HG03432 (cell line): Measurements from ENCODE around the gene SLC8A1.

Source experiments
- ATAC-seq: cut with Tn5 transposase; IDR thresholded peaks from one replicate; pipeline ENCODE4 v1.9.1; 2021; ENCODE audit warnings: mild to moderate bottlenecking, moderate library complexity; ENCODE audit not compliant: unreplicated experiment

The SLC8A1 gene

DNA sequence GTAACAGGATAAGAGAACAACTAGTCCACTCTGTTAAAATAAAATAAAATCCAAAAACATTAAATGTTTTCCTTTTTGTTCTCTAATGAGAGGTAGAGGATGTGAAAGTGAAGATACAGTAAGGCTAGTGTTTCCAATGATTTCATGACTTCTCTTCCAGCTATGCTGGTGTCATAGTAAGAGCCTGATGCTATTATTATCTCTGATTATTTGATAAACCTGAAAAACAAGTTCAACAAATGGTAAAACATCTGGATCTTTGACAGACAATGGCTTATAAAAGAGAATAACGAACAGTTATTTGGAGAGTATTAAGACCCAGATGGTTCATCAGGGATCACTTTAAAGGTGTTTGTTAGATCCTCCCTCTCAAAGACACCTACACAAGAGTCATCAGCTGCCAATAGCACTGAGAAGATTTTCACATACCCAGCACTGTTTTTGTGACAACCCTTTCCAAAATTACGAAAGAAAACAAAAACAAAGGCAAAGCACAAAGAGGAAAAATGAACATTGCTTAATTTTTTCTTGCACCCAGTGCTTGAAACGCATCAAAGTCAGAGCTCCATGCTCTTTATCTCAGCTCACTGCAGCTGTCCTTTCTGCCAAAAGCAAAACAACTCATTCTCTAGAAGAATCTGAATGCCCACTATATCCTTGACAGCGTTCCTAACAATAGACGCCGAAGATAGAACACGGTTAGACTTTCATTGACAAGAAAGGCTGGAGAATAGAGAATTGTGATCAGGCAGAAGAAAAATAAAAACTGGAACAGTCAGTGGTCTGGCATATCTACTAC lies 168.6 kb downstream of the SLC8A1 start:
- ATAC-seq: no peak

DNA sequence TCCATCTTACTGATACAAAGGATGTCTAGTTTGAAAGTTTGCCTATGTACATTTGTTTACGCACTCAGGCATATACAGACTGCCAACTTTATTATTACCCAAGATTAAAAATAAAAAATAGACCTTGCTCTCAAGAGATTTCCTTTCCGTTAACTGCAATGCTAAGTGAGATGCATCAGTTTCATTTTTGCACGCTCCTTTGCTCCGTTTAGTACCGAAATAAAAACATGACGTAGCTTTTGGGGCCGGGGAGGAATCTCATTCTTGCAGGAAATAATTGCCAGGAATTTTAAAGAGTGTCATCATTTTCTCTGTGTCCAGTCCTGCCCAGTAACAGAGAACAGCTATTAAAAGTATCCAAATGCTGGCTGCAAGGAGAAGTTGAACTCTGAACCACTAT lies 169.5 kb downstream of the SLC8A1 start:
- ATAC-seq: peak; percentile 40

DNA sequence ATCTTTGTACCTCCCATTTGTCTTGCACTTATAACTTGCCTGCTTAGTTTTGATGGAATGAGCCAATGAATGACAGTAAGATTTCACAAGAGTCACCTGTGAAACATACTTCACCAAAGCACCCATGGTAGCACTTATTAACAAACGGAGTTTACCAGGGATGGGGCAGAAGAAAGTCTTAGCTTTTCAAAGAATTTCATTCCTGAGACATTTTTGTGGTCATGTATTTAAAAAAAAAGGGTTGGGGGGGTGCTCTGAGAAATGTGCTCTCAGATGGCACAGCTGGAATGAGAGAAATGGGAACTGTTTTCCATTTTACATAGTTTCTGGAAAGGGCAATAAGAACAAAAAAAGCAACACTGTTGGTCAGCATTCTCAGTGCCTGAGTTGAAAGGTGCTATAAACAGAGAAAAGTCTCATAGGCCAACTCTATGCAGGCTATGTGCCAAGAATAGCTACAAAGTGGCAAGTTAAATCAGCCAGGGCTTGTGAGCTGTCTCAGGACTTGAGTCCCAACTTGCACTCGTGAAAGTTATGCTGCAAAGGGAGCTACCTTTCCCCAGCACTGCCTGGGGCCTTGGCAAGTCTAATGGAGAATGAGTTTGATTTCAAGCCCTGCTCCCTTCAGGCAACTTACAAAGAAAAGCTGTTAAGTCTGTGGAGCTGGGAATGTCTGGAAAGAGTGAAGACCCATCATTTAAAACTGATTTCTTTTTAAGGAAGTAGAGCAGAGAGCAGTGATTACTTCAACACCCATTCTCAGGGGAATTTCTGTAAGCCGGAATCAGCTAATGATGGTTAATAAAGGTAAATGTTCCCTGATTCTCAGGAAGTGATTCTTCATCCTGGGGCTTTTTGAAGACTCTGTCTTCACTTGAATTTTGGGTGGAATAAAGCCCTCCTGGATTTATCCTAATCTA lies 170.6 kb downstream of the SLC8A1 start:
- peak; percentile 78 for ATAC-seq

DNA sequence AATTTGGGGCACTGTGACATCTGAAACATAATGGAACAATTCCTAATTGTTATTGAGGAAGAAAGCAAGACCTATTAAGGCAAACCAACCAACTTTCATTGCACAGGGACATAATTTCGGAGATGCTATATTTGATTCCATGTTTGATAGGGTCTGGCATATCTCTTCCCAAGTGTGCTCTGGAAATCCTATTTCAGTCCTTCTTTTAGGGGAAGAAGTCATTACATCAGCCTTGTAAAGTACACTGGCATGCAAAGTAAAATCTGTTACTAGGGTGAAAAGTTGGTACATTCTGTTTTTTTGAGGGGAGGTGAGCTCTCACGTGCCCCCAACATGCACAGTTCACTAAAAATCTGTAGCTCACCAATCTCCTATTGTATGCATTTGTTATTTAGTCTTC lies 172.4 kb downstream of the SLC8A1 start:
- no peak for ATAC-seq

DNA sequence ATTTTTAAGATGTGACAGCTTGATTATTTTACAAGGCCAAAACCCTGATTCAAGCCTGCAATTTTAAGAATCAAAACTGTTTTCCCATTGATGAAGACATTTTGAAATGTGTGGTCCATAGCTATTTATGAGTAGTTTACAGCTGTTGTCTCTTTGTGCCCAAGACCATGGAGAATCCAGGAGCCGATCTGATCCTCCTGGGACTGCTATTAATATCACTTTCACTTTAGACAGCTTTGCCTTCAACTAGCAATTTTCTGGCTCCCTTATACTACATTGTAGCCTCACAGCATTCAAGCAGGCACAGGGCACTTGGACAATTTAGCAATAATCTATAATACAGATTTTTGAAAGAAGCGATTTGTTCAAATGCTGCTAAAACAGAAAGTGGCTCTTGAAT lies 172.9 kb downstream of the SLC8A1 start:
- ATAC-seq: no peak

DNA sequence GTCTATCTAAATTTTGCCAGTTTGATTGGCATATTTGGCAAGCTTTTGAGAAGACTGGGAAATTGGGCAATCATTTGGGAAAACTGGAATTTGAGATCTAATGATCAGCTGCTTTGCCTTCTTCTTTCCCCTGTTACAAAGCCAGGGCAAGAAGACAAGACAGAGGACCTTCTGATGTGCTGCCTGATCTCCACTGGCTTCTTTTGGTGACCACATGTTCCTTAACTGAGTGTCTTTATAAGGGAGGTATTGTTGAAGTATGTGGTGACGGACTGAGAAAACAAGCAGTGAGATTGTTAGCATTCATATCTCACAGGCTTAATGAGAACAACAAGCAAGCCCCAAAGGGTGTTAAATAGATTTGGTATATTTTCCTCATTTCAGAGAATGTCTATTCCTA lies 175.8 kb downstream of the SLC8A1 start:
- no peak for ATAC-seq

DNA sequence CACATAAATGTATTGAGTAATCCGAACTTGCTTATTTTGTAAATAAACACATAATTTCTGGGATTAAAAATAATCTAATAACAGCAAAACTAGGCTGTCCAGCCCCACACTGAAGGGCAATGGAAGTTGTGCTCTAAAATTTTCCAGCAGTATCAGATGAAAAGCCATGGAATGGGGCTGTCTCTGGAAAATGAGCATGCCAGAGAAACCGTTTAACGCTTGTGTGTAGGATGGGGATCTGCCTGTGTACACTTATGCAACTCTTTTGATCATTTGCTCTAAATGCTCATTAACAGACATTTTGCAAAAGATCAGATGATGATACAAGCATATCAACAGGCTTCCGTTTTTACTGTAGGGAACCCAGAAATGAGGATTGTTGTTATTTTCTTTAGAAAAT lies 177.6 kb downstream of the SLC8A1 start:
- ATAC-seq: no peak

DNA sequence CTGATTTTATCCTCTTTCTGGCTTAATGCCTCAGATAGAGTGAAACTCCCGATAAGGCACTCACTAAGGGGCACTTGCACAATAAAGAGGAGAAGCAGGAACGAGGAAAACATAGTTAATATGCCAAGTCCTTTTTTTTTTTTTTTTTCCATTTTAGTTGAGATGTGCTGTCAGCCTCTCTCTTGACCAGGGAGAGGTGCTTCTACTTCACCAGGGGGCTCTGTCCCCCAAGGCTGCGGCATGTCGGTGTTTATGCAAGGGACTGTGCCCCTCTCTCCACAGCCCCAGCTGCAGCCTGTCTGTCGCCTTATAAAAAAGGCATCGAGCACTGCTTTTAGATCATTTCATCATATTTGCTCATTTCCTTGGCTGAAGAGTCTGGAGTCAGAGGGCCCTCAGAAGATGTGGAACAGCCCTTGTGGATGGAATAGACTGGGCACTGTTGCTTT lies 178.1 kb downstream of the SLC8A1 start:
- no peak for ATAC-seq

DNA sequence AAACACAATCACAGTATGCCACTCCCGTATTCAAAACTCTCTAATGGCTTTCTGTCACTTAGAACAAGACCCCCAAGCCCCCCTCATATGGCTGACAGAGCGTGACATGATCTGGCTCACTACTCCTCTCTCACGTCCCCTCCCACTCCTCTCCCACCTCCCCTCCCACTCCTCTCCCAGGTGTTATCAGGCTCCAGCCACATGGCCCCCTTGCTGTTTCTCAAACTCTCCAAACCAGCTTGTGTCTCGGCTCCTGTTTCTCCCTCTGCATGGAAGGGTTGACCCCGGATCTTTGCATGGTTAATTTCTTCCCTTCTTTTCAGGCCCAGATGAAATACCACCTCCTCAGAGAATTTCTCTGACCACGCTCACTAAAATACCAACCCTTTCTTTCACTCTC lies 180.8 kb downstream of the SLC8A1 start:
- ATAC-seq: no peak

DNA sequence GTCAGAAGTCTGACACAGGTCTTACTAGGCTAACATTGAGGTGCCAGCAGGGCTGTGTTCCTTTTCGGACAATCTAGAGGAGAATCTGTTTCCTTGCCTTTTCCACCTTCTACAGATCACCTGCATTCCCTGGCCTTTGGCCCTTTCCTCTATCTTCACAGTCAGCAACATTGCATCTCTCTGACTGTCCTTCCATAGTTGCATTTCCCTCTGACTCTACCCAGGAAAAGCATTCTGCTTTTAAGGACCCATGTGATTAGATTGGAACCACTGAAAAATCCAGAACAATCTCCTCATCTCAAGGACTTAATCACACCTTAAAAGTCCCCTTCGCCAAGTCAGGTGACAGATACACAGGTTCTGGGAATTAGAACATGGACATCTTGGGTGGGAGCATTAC lies 181.5 kb downstream of the SLC8A1 start:
- no peak for ATAC-seq

DNA sequence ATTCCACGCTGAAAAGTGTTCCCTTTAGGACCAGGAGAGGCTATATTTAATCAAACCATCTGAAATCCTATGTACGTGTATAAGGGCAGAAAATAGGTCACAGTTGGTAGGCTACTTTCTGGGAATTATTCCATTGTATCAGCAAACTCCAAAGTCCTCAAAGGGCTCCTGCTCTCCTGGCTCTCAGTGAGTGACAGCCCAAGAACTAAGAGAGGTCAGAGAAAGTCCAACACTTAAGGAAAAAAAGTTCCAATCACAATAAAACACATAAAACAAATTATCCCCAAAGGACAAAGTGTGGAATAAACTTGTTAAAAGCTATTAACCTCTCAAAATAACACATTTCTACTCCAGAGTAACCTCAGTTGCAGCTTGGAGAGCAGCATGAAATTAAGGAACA lies 183.3 kb downstream of the SLC8A1 start:
- no peak for ATAC-seq

DNA sequence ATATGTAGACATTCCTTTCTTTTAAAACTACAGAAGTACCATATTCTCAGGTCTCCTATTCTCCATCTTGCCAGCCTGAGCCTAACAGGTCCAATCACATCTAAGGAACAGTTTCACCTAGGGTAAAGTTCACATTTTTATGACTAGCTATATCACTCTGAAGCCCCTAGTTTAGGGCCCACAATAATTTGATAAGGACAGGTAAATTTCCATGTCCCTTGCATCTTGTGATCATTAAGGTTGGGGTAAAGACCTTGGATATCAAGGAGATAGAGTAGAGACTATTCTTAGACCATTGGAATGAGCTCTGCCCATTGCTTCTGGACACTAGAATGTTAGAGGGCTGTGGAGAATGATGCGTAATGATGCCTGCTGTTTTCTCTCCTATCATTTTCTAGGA lies 185.7 kb downstream of the SLC8A1 start:
- no peak for ATAC-seq

DNA sequence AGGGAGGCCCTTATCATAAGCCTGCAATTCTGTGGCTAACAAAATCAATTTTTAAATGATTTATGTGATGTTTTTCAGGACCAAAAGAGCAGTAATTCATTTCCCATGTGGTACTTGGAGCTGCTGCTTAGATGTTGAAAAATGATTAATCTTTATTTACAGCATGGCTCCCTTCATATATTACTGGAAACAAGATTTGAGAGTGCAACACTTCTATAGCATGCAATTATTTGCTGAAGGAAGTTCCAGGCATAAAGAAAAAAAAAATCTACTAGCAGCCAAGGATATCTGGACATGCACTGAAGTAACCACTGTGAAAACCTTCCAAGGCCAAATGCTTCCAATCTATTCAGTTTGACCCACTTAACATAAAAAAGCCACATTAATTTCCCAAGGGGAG lies 186.3 kb downstream of the SLC8A1 start:
- no peak for ATAC-seq

DNA sequence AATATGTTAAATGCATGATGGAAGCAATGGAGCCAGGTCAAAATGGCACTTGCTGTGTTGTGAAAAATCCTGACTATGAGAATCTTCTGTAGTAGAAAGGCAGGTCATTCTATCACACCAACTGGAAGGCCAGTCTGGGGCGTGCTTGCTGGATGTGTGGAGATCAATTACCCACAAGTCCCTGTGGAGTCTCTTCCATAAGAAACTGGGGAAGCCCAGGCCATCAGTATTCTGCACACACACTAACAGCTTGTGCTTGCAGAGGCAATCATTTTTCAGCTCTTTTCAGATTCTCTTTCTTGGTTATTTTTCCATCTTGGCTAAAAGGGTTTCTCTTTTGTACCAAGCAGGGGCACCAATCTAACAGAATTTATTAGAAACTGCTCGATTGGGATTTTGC lies 190.8 kb downstream of the SLC8A1 start:
- ATAC-seq: no peak

DNA sequence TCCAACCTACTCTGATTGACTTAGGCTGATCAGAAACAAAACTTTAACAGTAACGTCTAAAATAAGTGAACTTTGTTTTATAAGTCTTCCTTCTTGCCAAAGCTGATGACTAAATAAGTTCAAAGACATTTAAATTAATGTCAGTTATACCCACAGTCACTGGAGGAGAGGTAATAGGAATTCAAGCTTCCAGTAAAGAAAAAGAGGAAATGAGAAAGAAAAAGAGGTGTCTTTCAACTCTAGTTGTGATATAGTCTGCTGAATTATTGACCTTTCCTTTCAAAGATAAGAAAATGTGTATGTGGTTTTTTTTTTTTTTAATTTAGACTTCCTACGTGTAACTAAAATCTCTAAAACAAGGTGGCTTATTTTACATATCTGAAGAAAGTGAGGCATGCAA lies 191.5 kb downstream of the SLC8A1 start:
- peak; percentile 68 for ATAC-seq

DNA sequence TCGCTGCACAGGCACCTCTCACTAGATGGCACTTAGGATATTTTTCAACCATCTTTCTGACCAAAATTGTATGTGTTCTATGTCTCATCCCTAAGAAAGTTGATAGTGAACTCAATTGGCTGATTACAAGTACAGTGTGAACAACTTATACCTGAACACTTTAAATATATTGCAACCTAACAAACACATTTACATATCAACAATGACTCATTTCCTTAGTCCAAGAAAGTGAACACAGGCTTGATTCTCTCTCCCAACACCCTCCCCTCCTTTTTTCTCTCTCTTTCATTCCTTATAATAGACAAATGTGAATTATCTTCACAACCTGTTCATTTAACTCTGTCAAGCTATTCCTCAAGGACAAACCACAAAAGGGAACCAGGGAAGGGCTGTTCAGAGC lies 192.0 kb downstream of the SLC8A1 start:
- ATAC-seq: peak; percentile 28

DNA sequence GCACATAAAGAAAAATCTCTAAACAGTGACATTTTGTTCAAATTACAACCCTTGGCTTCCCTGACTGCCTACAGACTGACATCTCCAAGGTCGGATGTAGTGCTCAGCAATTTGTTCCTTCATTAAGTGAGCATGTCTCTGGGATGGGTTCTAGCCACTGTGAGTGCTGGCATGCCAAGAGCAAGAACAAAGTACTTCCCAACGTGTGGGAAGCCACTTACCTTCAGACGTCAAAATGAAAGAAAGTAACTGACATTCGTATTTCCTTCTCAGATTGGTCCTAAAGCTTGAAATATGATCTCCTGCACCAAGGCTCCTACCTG lies 193.8 kb downstream of the SLC8A1 start:
- ATAC-seq: no peak

DNA sequence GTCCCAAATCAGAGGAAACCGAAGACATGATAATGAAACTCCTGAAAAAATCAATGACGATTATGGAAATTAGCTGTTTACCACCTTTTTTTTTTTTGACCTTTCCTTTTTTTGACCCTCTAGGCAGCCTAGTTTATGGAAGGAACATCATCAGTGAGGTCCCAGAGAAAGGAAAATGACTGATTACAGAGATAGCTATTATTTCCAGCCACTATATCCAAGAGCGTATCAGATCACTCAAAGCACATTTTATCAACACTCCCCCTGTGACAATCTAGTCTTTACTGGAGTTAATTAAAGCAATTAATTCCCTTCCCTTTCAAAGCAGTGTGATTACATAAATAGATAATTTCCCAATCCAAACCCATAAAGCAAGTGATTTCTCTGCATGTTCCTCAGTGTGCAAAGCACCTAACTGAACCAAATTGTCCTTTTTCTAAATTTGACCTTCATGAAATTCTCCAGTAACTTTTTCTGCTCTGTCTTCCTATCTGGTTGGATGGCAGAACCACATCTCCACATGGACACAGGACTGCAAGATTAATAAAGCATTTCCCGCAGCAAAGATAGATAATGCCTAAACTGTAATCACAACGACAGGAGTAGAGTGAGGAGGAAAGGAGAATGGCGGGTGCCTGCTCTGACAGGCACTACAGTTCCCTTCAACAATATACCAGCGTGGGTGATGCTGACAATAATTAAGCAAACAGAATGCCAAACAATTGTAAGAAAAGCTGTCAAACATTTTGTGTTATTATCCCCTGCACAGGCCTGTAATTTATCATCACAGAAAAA lies 194.4 kb downstream of the SLC8A1 start:
- ATAC-seq: no peak

DNA sequence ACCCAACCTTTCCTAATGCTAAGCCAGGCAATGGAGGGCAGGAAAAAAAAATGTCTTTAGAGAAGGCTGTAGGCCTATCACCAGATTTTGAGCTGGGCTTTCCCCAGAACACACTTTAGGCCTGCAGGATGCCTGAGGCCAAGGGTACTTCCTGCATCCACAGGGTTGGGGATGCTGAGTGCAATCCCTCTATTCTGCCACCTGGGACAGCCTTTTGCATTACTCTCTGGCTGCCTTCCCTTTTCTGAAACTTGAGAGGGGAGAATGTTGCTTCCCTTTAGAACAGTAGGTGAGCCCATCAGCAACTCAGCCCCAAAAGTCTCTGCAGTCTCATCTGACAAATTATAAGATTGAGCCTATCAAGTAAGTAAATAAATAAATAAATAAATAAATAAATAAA lies 195.2 kb downstream of the SLC8A1 start:
- ATAC-seq: no peak

DNA sequence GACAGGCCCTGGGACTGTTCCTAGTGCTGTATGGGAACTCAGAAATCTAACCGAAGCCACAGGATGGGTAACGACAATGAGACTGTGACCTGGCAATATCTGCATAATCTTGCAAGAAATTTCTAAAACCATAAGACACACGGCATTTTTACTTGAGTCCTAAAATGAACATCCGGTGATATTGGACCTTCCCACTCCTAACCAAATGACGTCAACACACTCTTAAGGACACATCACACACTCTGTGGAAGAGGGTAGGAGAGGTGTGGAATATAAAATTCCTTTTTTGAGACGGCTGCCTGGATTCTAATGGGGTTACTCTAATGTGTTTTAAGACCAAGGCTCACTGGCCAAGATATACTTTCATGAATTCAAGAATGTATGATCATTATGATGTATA lies 195.9 kb downstream of the SLC8A1 start:
- ATAC-seq: no peak

DNA sequence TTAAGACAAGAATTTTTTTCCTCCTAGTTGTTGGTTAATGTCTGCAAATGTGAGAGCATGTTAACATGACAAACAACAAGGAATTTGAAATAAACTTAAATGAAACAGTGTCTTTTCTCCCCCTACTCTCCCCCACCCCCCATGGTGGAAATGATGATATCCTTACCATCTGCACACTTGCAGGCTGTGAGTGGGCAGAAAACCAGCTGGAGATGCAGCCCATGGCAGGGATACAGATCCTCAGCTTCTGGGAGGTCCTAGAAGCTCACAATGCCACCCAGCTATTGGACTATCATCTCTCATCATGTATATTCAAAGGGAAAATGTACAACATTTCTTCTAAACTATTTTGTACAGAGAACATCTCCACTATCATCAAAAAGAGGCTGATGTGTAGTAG lies 196.8 kb downstream of the SLC8A1 start:
- ATAC-seq: no peak
